ENCODE measurements around the gene NAT14.

The NAT14 gene

DNA sequence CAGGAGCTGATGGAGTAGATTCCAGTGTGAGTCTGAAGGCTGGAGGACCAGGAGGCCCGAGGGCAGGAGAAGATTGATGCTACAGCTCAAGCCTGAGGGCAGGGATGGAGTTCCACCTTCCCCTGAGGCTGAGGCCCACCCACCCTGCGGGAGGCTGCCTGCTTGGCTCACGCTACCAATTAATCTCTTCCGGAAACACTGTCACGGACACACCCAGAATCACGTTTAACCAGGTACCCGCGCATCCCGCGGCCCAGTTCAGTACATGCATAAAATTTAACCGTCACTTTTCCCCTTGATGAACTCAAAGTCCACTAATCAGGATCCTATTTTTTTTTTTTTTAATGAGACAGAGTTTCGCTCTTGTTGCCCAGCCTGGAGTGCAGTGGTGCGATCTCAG lies 13.7 kb upstream of the NAT14 start:
- DNase-seq (ENCODE audit: low read depth, low spot score), result no peak

DNA sequence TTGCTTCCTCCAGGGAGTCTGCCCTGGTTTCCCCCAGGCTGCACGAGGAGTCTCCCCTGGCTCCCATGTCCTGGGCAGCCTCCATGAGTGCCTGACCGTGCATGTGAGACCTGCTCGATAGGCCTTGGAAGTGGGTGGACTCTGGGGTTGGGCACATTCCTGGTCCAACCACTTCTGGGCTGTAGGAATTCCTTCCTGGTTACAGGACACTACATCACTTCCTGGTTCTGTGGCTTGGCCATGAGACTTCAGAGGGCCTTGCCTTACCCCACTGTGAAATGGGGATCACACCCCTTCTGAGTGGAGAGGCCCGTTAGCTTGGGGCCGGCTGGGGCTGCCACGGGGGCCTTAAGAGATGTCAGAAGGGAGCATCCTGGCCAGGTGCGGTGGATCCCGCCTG lies 12.5 kb upstream of the NAT14 start:
- DNase-seq (ENCODE audit: low read depth, low spot score), result no peak

GRCh38 chr19:55473225-55474012 lies 11.6 kb upstream of the NAT14 start:
- DNase-seq (ENCODE audit: low read depth, low spot score), result no peak

DNA sequence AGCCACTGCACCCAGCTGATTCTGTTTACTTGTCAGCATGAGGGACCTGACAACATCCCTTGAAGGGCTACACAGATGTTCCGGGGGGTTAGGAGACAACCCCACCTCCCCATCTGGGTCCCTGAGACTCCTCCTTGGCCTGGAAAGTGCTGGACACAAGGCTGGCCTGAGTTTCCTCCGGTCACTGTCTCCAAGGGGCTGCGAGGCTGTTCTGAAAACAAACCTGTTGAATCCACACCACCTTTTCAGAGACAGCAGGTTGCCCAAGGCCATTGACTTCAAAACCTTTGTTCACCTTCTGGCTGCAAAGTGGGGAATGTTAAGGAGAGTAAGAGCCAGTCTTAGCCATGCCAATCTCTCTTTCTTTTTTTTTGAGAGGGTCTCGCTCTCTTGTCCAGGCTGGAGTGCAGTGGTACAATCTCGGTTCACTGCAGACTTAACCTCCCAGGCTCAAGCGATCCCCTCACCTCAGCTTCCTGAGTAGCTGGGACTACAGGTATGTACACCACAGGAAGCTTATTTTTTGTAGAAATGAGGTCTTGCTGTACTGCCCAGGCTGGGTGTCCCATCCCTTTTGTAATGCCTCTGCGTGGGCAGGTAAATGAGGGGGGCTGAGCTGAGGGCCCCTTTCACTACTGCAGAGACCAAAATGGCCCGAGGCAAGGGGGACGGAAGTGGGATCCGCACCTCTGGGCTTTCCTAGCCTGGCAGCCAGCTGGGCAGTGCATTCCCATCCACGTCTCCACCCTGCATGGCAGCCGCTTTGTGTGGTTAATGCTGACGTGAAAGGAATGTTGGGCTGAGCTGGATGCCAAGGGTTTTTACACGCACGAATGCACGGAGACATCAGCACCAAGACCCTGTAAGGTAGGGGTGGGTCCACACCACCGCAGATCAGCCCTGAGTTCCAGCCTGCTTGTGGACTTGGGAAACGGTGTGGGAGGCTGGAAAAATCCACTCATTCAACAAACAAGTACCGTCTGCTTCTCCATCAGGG lies 10.4 kb upstream of the NAT14 start:
- no peak for DNase-seq (ENCODE audit: low read depth, low spot score)

DNA sequence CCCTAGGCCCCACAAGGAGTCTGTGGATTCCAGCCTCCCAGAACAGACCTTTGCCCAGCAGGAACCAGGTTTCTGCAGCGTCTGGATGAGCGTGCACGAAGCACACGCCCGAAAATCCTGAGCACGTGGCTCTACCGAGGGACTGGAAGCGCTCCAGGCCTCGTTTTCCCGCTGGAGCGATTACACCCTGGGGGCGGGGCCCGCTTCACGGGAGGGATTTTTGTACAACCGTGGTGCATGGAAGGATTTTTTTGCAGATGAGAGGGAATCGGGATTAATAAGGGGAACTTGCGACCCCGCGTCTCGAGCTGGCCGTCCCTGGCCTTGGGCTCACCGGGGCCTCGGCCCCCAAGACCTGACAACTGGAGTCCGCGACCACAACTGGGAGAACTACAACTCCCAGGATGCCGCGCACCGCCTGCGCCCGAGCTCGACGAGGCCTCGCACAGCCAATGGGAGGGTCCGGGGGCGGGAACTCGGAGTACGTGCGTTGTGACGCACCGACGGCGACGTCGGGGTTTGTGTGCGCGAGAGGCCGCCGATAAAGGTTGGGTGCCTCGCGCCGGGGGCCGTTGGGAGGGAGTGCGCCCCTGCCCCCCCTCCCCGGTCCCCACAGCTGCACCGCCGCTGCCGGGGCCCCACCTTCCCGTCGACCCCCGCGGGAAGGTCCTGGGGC lies 8.8 kb upstream of the NAT14 start, which contains the start of gene ZNF628:
TSS of gene ZNF628 (plus strand) at position 518 of the 676 bp plus-strand sequence. CDS start 3,294 bp downstream, outside the sequence.
- DNase-seq (ENCODE audit: low read depth, low spot score), result peak; percentile 91

GRCh38 chr19:55477905-55478304 lies 7.1 kb upstream of the NAT14 start:
- no peak for DNase-seq (ENCODE audit: low read depth, low spot score)

DNA sequence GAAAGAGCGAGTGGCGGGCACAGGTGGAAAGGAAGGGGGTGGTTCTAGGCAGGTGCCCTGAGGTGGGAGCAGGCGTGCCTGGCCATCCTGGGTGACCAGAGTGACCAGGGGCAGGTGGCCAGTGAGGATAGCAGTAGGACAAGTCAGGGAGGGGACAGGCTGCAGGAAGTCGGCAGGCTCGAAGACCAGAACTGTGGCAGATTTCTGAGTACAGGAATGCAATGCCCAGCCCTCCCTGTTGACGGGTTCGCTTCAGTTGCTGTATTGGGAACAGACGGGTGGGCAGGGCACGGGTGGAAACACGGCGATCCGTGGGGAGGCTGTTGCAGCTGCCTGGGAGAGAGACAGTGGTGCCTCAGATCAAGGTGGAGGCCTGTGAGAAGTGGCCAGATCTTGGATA lies 6.6 kb upstream of the NAT14 start:
- no peak for DNase-seq (ENCODE audit: low read depth, low spot score)

- DNase-seq (ENCODE audit: low read depth, low spot score), result no peak
Observed at GRCh38 chr19:55479045-55479444, 5.9 kb upstream of the NAT14 start.

DNA sequence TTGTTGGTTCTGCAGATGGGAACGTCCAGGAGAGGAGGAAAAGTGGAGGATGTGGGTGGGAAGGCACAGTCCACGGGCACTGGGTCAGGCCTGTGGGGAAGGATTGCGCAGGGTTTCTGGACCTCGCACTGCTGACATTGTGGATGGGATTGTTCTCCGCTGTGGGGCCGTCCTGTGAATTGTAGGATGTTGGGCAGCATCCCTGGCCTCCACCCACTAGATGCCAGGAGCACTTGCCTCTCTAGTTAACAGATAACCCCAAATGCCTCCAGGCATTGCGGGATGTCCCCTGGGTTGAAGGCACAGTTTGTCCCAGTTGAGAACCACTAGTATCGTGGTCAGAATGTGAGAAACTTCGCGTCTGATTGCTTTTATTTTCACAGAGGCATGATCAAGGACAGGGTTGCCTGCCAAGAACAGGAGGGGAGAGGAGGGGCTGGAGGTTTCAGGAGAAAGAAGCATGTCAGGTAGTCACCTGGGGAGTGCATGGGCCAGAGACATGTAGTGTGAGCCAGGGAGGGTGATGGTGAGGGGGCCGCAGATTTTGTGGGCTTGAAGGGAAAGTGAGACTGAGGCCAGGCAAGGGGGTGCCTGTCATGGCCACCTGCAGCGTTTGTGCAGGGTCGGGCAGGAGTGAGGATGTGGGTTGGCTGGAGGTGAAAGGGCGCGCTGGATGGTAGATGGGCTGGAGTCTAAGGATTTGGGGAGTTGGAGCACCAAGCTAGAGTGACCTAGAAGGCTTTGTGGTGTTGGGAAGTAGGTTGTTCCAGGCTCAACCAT lies 5.3 kb upstream of the NAT14 start:
- DNase-seq (ENCODE audit: low read depth, low spot score), result no peak

GRCh38 chr19:55481148-55481793 lies 3.7 kb upstream of the NAT14 start:
- no peak for DNase-seq (ENCODE audit: low read depth, low spot score)

DNA sequence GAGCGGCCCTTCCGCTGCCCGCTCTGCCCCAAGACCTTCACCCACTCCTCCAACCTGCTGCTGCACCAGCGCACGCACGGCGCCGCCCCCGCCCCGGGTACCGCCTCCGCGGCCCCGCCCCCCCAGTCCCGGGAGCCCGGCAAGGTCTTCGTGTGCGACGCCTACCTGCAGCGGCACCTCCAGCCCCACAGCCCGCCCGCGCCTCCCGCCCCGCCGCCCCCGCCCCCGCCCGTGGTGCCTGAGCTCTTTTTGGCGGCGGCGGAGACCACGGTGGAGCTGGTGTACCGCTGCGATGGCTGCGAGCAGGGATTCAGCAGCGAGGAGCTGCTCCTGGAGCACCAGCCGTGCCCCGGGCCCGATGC lies 3.2 kb upstream of the NAT14 start:
- no peak for DNase-seq (ENCODE audit: low read depth, low spot score)

DNA sequence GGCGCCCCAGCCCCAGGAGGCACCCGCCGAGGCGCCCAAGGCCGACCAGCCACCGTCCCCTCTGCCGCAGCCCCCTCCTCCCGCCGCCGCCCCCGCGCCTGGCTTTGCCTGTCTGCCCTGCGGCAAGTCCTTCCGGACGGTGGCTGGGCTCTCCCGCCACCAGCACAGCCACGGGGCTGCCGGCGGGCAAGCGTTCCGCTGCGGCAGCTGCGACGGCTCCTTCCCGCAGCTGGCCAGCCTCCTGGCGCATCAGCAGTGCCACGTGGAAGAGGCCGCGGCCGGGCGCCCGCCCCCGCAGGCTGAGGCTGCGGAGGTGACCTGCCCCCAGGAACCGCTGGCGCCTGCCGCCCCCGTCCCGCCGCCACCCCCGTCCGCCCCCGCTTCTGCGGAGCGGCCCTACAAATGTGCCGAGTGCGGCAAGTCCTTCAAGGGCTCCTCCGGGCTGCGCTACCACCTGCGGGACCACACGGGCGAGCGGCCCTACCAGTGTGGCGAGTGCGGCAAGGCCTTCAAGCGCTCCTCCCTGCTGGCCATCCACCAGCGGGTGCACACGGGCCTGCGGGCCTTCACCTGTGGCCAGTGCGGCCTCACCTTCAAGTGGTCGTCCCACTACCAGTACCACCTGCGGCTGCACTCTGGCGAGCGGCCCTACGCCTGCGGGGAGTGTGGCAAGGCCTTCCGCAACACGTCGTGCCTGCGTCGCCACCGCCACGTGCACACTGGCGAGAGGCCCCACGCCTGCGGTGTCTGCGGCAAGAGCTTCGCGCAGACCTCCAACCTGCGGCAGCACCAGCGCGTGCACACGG lies 2.6 kb upstream of the NAT14 start:
- no peak for DNase-seq (ENCODE audit: low read depth, low spot score)

DNA sequence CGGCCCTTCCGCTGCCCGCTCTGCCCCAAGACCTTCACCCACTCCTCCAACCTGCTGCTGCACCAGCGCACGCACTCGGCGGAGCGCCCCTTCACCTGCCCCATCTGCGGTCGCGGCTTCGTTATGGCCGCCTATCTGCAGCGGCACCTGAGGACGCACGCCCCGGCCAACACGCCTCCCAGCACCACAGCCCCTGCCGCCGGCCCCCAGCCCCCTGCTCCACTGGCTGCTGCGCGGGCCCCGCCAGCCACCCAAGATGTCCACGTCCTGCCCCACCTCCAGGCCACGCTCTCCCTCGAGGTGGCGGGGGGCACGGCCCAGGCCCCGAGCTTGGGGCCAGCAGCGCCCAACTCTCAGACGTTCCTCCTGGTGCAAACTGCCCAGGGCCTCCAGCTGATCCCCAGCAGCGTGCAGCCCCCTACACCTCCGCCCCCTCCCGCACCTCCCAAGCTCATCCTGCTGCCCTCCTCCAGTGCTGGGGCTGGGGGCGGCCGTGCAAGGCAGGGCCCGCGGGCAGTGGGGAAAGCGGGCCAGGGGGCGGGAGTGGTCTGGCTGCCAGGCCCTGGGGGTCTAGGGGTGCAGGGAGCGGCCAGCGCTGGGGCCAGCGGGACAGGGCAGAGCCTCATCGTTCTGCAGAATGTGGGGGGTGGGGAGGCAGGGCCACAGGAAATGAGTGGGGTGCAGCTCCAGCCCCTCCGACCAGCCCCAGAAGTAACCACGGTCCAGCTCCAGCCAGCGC lies 1.9 kb upstream of the NAT14 start:
- no peak for DNase-seq (ENCODE audit: low read depth, low spot score)

DNA sequence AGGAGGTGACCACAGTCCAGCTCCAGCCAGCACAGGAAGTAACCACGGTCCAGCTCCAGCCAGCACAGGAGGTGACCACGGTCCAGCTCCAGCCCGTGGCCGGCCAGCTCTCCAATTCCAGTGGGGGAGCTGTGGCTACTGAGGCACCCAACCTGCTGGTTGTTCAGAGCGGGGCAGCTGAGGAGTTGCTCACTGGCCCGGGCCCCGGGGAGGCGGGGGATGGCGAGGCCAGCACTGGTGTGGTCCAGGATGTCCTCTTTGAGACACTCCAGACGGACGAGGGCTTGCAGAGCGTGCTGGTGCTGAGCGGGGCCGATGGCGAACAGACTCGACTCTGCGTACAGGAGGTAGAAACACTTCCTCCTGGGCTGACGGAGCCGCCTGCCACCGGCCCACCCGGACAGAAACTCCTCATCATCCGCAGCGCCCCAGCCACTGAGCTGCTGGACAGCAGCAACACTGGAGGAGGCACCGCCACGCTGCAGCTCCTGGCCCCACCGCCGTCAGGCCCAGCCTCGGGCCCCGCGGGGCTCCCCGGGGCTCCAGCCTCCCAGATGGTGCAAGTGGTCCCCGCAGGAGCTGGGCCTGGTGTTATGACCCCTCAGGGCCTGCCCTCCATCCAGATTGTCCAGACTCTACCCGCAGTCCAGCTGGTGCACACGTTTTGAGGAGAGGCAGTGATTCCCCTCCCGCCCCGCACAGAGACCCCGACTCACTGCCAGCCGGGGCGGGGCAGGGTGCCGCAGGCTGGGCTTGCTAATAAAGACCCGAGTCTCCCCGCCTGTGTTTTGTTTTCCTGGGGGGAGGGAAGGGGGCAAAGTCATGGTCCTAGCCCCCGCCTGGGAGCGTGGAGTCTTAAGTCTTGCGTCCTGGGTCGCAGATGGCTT lies 1.0 kb upstream of the NAT14 start:
- no peak for DNase-seq (ENCODE audit: low read depth, low spot score)

GRCh38 chr19:55485439-55486011 lies 537 bp downstream of the NAT14 start:
- no peak for DNase-seq (ENCODE audit: low read depth, low spot score)

DNA sequence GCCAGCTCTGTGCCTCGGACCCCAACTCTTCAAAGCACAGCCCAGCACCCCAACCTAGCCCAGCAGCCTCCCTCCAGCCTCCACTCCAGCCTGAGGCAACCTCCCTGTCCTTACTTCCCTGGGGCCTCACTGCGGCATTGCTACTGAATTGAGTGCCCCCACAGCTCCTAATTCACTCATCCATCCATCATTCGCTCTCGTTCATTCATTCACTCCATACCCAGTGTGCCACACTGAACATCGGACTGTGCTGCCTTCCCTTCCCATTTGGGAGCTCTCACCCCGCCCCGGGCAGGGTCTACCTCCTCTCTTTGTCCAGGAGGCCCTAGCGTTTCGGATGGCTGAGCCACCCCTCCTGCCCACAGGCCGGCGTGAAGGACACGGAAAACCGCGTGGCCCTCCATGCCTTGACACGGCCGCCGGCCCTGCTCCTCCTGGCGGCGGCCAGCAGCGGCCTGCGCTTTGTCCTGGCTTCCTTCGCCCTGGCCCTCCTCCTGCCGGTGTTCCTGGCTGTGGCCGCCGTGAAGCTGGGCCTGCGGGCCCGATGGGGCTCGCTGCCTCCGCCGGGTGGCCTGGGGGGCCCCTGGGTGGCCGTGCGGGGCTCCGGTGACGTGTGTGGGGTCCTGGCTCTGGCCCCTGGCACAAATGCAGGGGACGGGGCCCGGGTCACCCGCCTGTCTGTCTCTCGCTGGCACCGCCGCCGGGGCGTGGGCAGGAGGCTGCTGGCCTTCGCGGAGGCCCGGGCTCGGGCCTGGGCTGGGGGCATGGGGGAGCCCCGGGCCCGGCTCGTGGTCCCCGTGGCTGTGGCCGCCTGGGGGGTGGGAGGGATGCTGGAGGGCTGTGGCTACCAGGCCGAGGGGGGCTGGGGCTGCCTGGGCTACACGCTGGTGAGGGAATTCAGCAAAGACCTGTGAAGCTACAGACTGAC lies 1.3 kb downstream of the NAT14 start:
- DNase-seq (ENCODE audit: low read depth, low spot score), result no peak

Measured in iPS DF 19.7 (cell line).